Measurements from ENCODE around the gene ZHX3. TPM values are rescaled to one million over a fixed set of nuclear protein-coding genes. Genes with fewer than 3 reads are reported as not detected.
A peak's percentile ranks its signal among the peaks of the same experiment; 100 is the strongest.

Gene ZHX3
- total and polyA plus RNA-seq, 9 of the 15 experiments (the other 6 are each of a cell fraction or from before 2014, with no cell fraction given) = 0.80 to 14.6 (median 4.9) TPM

- no peak for TF ChIP-seq ZNF592 (IDR thresholded peaks at IDR 0.05)
- TF ChIP-seq DACH1 (IDR thresholded peaks at IDR 0.05; ENCODE audit: partially characterized antibody) = no peak
- TF ChIP-seq TOE1 (IDR thresholded peaks at IDR 0.05; ENCODE audit: borderline replicate concordance) = 0 out of 2 replicates have a peak, but pooled peaks have one; percentile 15
- TF ChIP-seq TOE1 (CRISPR knock-in tag; IDR thresholded peaks at IDR 0.05; ENCODE audit: borderline replicate concordance, low read depth) = no peak
- TF ChIP-seq, protein P1, sequence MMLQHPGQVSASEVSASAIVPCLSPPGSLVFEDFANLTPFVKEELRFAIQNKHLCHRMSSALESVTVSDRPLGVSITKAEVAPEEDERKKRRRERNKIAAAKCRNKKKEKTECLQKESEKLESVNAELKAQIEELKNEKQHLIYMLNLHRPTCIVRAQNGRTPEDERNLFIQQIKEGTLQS (IDR thresholded peaks at IDR 0.05) = 0 out of 2 replicates have a peak, but pooled peaks have one; percentile 13
- TF ChIP-seq, protein P1 (CRISPR knock-in tag; conservative IDR thresholded peaks at IDR 0.05) = no peak
- TF ChIP-seq ZNF282 (CRISPR knock-in tag; IDR thresholded peaks at IDR 0.05) = no peak
- no peak for TF ChIP-seq CBFB (CRISPR knock-in tag; IDR thresholded peaks at IDR 0.05)
- TF ChIP-seq, protein P2, sequence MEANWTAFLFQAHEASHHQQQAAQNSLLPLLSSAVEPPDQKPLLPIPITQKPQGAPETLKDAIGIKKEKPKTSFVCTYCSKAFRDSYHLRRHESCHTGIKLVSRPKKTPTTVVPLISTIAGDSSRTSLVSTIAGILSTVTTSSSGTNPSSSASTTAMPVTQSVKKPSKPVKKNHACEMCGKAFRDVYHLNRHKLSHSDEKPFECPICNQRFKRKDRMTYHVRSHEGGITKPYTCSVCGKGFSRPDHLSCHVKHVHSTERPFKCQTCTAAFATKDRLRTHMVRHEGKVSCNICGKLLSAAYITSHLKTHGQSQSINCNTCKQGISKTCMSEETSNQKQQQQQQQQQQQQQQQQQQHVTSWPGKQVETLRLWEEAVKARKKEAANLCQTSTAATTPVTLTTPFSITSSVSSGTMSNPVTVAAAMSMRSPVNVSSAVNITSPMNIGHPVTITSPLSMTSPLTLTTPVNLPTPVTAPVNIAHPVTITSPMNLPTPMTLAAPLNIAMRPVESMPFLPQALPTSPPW (CRISPR knock-in tag; IDR thresholded peaks at IDR 0.05) = 0 out of 2 replicates have a peak, but pooled peaks have one; percentile 10
- TF ChIP-seq MEIS2 (IDR thresholded peaks at IDR 0.05; ENCODE audit: partially characterized antibody) = peak; percentile 32
- TF ChIP-seq ARNT (IDR thresholded peaks at IDR 0.05) = no peak
Measured at GRCh38 chr20:41249411-41250281, 67.9 kb downstream of the ZHX3 start (continued).
